ENCODE results near the gene HM13. TPM values are rescaled to one million over a fixed set of nuclear protein-coding genes. Genes with fewer than 3 reads are reported as not detected.

The HM13 gene
- total and polyA plus RNA-seq, 9 of the 15 experiments (the other 6 are each of a cell fraction or from before 2014, with no cell fraction given), result 7.7 to 136 (median 74.5) TPM

- peaks cover 5 to 16% of the 10 kb centered on the region in 2 experiments; a peak in 4 of 5 replicates for H3K4me1 ChIP-seq (replicated peaks in 1 of 2; ENCODE audit: control insufficient read depth in 2 of 2, insufficient read depth in 2 of 2, low read length in 2 of 2)
- FAIRE-seq, result no peak
- DNase-seq (ENCODE audit: extremely low read depth in 1 of 4, low spot score in 3 of 4), result no peak
- ATAC-seq, result no peak
- no peak overlapping the region for H3K9ac ChIP-seq (ENCODE audit: insufficient read depth in 1 of 2, low read depth in 2 of 2, low read length in 2 of 2)
- ChIA-PET CTCF (ENCODE audit: low intra/inter-chr PET ratio) (no interaction called here), POLR2A (interaction anchor here (0.6 to 1.0 kb wide), 2 partner anchors 9 to 30 kb away, joined by 4 read pairs; no protein-coding TSS in a partner anchor)
- no peaks in the 10 kb centered on the region for H3K36me3 ChIP-seq (ENCODE audit: control insufficient read depth, insufficient read depth, low read length)
- in situ Hi-C loops (cut with MboI), result no loop called here
- H3K4me3 ChIP-seq, result no peak overlapping the region
- H3K27me3 ChIP-seq (ENCODE audit: control insufficient read depth in 2 of 2, insufficient read depth in 2 of 2, low read length in 2 of 2), result peaks cover 30 to 41% of the 10 kb centered on the region in 2 experiments; a peak in 4 of 5 replicates
- H3K9me1 ChIP-seq (ENCODE audit: control insufficient read depth, insufficient read depth, low read length), result no peaks in the 10 kb centered on the region
- intact Hi-C loops (cut with micrococcal nuclease), result no loop called here
- no peaks in the 10 kb centered on the region for H3K79me2 ChIP-seq (ENCODE audit: control insufficient read depth, insufficient read depth, low read length)
- WGBS (ENCODE audit: insufficient coverage, low coverage, missing lambda C conversion rate), result 0% methylated on average over 3 of the region's 6 CpGs
- H4K20me1 ChIP-seq (replicated peaks; ENCODE audit: control insufficient read depth, insufficient read depth, low read length), result no peaks in the 10 kb centered on the region; the same call in 1 of the 2 replicates
- H2AFZ ChIP-seq (ENCODE audit: low read depth, low read length), result no peak overlapping the region
- BruUV-seq (replicated peaks), result no TSS peak
- no peak overlapping the region for H3K27ac ChIP-seq (ENCODE audit: extremely low read depth, low read depth, low read length)
- H3K9me3 ChIP-seq (replicated peaks; ENCODE audit: control insufficient read depth, insufficient read depth, low read depth, low read length), result no peaks in the 10 kb centered on the region
- TF ChIP-seq FOXK1 (CRISPR knock-in tag; IDR thresholded peaks at IDR 0.05; ENCODE audit: borderline replicate concordance) (no peak), NFIC (IDR thresholded peaks at IDR 0.05) (peak; percentile 81)
- H3K4me2 ChIP-seq (ENCODE audit: insufficient read depth, low read length), result no peak overlapping the region
Measured at GRCh38 chr20:31476294-31476585, 38.0 kb upstream of the HM13 start.

GRCh38 chr20:31476643-31477215 is 37.5 kb upstream of the HM13 start:
- ATAC-seq, result no peak
- Histone ChIP-seq H3K4me2 (ENCODE audit: insufficient read depth, low read length) (no peak overlapping the region), H2AFZ (ENCODE audit: low read depth, low read length) (no peak overlapping the region), H3K27ac (ENCODE audit: extremely low read depth, low read depth, low read length) (no peak overlapping the region), H3K27me3 (ENCODE audit: control insufficient read depth in 2 of 2, insufficient read depth in 2 of 2, low read length in 2 of 2) (peaks cover 30 to 41% of the 10 kb centered on the region in 2 experiments; a peak in 4 of 5 replicates), H3K9me1 (ENCODE audit: control insufficient read depth, insufficient read depth, low read length) (no peaks in the 10 kb centered on the region), H3K4me1 (replicated peaks in 1 of 2; ENCODE audit: control insufficient read depth in 2 of 2, insufficient read depth in 2 of 2, low read length in 2 of 2) (peaks cover 5 to 16% of the 10 kb centered on the region in 2 experiments; a peak in 4 of 5 replicates), H3K4me3 (no peak overlapping the region), H4K20me1 (replicated peaks; ENCODE audit: control insufficient read depth, insufficient read depth, low read length) (no peaks in the 10 kb centered on the region; the same call in 1 of the 2 replicates), H3K79me2 (ENCODE audit: control insufficient read depth, insufficient read depth, low read length) (no peaks in the 10 kb centered on the region), H3K36me3 (ENCODE audit: control insufficient read depth, insufficient read depth, low read length) (no peaks in the 10 kb centered on the region), H3K9me3 (replicated peaks; ENCODE audit: control insufficient read depth, insufficient read depth, low read depth, low read length) (no peaks in the 10 kb centered on the region), H3K9ac (ENCODE audit: insufficient read depth in 1 of 2, low read depth in 2 of 2, low read length in 2 of 2) (no peak overlapping the region)
- BruUV-seq (replicated peaks), result no TSS peak
- 0% methylated on average over 5 of the region's 6 CpGs for WGBS (ENCODE audit: insufficient coverage, low coverage, missing lambda C conversion rate)
- in situ Hi-C loops (cut with MboI) (no loop called here), intact Hi-C loops (cut with micrococcal nuclease) (no loop called here)
- TF ChIP-seq ZFX (CRISPR knock-in tag; IDR thresholded peaks at IDR 0.05) (no peak), CCAR2 (IDR thresholded peaks at IDR 0.05; ENCODE audit: low read depth, low read length) (no peak)
- no peak for FAIRE-seq
- DNase-seq (ENCODE audit: extremely low read depth in 1 of 4, low spot score in 3 of 4), result no peak
- CTCF ChIA-PET (ENCODE audit: low intra/inter-chr PET ratio), result no interaction called here
- POLR2A ChIA-PET, result interaction anchor here (1.0 kb wide), 1 partner anchor 10 kb away, joined by 4 read pairs; no protein-coding TSS in a partner anchor
